ENCODE results near the gene MIB2. TPM values are rescaled to one million over a fixed set of nuclear protein-coding genes. Genes with fewer than 3 reads are reported as not detected.

MIB2 gene
- total and polyA plus RNA-seq, 10 of the 15 experiments (the other 5 are each of a cell fraction or from before 2014, with no cell fraction given): 0.42 to 26.8 (median 10.9) TPM; not detected in 1

GRCh38 chr1:1615256-1616044, at the start of gene MIB2 (continued):
- no peak for TF ChIP-seq CBX3 (IDR thresholded peaks at IDR 0.05; ENCODE audit: borderline replicate concordance, low read depth)
- no peak for TF ChIP-seq FOXK2 (IDR thresholded peaks at IDR 0.05)
- TF ChIP-seq, protein P1, sequence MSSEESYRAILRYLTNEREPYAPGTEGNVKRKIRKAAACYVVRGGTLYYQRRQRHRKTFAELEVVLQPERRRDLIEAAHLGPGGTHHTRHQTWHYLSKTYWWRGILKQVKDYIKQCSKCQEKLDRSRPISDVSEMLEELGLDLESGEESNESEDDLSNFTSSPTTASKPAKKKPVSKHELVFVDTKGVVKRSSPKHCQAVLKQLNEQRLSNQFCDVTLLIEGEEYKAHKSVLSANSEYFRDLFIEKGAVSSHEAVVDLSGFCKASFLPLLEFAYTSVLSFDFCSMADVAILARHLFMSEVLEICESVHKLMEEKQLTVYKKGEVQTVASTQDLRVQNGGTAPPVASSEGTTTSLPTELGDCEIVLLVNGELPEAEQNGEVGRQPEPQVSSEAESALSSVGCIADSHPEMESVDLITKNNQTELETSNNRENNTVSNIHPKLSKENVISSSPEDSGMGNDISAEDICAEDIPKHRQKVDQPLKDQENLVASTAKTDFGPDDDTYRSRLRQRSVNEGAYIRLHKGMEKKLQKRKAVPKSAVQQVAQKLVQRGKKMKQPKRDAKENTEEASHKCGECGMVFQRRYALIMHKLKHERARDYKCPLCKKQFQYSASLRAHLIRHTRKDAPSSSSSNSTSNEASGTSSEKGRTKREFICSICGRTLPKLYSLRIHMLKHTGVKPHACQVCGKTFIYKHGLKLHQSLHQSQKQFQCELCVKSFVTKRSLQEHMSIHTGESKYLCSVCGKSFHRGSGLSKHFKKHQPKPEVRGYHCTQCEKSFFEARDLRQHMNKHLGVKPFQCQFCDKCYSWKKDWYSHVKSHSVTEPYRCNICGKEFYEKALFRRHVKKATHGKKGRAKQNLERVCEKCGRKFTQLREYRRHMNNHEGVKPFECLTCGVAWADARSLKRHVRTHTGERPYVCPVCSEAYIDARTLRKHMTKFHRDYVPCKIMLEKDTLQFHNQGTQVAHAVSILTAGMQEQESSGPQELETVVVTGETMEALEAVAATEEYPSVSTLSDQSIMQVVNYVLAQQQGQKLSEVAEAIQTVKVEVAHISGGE (CRISPR knock-in tag; IDR thresholded peaks at IDR 0.05): no peak
- TF ChIP-seq, protein P2, sequence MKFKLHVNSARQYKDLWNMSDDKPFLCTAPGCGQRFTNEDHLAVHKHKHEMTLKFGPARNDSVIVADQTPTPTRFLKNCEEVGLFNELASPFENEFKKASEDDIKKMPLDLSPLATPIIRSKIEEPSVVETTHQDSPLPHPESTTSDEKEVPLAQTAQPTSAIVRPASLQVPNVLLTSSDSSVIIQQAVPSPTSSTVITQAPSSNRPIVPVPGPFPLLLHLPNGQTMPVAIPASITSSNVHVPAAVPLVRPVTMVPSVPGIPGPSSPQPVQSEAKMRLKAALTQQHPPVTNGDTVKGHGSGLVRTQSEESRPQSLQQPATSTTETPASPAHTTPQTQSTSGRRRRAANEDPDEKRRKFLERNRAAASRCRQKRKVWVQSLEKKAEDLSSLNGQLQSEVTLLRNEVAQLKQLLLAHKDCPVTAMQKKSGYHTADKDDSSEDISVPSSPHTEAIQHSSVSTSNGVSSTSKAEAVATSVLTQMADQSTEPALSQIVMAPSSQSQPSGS (IDR thresholded peaks at IDR 0.05; ENCODE audit: low read length): no peak
- peak; percentile 70; the same call in 1 of the 2 replicates for TF ChIP-seq PKNOX1 (IDR thresholded peaks at IDR 0.05)
- no peak for TF ChIP-seq HDAC2 (IDR thresholded peaks at IDR 0.05)
- TF ChIP-seq CEBPB (IDR thresholded peaks at IDR 0.05; ENCODE audit: borderline replicate concordance in 1 of 2, low read depth in 2 of 2, low read length in 2 of 2): no peak
- no peak for TF ChIP-seq CUX1 (IDR thresholded peaks at IDR 0.05; ENCODE audit: insufficient replicate concordance, low read depth, low read length)
- TF ChIP-seq IKZF1 (conservative IDR thresholded peaks at IDR 0.05): peak; percentile 95
- peak; percentile 97 for TF ChIP-seq GATAD2B (conservative IDR thresholded peaks at IDR 0.05; ENCODE audit: low read depth)
- TF ChIP-seq, protein P3, sequence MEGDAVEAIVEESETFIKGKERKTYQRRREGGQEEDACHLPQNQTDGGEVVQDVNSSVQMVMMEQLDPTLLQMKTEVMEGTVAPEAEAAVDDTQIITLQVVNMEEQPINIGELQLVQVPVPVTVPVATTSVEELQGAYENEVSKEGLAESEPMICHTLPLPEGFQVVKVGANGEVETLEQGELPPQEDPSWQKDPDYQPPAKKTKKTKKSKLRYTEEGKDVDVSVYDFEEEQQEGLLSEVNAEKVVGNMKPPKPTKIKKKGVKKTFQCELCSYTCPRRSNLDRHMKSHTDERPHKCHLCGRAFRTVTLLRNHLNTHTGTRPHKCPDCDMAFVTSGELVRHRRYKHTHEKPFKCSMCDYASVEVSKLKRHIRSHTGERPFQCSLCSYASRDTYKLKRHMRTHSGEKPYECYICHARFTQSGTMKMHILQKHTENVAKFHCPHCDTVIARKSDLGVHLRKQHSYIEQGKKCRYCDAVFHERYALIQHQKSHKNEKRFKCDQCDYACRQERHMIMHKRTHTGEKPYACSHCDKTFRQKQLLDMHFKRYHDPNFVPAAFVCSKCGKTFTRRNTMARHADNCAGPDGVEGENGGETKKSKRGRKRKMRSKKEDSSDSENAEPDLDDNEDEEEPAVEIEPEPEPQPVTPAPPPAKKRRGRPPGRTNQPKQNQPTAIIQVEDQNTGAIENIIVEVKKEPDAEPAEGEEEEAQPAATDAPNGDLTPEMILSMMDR (IDR thresholded peaks at IDR 0.05 in 2 of 3, conservative IDR thresholded peaks at IDR 0.05 in 1 of 3; ENCODE audit: control insufficient read depth in 2 of 3, extremely low read depth in 1 of 3, insufficient read depth in 1 of 3, low read depth in 3 of 3, low read length in 3 of 3): no peak
- no peak for TF ChIP-seq MYC (IDR thresholded peaks at IDR 0.05; ENCODE audit: insufficient read depth, insufficient read length, insufficient replicate concordance, low read length, severe bottlenecking)
- TF ChIP-seq PAX8 (IDR thresholded peaks at IDR 0.05): no peak
- TF ChIP-seq EGR1 (IDR thresholded peaks at IDR 0.05; ENCODE audit: borderline replicate concordance in 1 of 2, low read depth in 2 of 2, low read length in 2 of 2): peak in 1 of 2 experiments; percentile 97; a peak in 2 of 3 replicates
- no peak for TF ChIP-seq SREBF2 (IDR thresholded peaks at IDR 0.05; ENCODE audit: low read length)
